ENCODE data around the gene EEF1G. TPM values are rescaled to one million over a fixed set of nuclear protein-coding genes. Genes with fewer than 3 reads are reported as not detected.
A peak's percentile ranks its signal among the peaks of the same experiment; 100 is the strongest.

EEF1G gene
- total and polyA plus RNA-seq, 2 of the 13 experiments (the other 11 are each of a cell fraction or from before 2014, with no cell fraction given) = 1,787 to 2,144 TPM

DNA sequence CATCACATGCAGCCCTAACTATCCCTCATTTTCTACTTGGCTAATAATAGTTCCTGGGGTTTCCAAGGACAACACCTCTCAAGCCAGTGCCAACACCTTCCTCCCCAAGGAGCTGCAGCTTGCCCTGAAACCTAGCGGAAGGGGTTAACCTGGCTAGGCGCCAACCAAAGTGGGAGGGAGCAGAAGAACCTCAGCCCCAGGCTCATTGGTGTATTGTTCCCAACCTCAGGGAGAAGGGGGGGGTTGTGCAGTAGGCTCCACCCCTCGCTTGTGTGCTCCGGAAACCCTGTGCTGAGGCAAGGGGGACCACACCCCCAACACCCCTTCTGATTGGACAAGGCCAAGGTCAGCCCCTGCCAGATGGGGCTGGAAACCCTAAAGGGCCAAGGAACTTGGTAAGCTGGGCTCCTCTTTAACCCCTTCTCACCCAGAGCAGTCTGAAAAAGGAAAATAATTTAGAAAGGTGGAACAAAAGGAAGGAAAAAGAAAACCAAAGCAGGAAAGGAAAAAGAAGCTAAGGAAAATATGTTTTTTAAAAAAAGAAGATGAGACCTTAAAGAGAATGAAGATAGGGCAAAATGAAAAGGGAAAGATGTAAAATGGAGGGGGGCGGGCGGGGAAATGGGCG, 25.5 kb upstream of the EEF1G start (continued):
- TF ChIP-seq, protein P1, sequence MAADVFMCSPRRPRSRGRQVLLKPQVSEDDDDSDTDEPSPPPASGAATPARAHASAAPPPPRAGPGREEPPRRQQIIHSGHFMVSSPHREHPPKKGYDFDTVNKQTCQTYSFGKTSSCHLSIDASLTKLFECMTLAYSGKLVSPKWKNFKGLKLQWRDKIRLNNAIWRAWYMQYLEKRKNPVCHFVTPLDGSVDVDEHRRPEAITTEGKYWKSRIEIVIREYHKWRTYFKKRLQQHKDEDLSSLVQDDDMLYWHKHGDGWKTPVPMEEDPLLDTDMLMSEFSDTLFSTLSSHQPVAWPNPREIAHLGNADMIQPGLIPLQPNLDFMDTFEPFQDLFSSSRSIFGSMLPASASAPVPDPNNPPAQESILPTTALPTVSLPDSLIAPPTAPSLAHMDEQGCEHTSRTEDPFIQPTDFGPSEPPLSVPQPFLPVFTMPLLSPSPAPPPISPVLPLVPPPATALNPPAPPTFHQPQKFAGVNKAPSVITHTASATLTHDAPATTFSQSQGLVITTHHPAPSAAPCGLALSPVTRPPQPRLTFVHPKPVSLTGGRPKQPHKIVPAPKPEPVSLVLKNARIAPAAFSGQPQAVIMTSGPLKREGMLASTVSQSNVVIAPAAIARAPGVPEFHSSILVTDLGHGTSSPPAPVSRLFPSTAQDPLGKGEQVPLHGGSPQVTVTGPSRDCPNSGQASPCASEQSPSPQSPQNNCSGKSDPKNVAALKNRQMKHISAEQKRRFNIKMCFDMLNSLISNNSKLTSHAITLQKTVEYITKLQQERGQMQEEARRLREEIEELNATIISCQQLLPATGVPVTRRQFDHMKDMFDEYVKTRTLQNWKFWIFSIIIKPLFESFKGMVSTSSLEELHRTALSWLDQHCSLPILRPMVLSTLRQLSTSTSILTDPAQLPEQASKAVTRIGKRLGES (CRISPR knock-in tag; IDR thresholded peaks at IDR 0.05; ENCODE audit: borderline replicate concordance) = no peak
- no peak for TF ChIP-seq ZNF703 (CRISPR knock-in tag; IDR thresholded peaks at IDR 0.05; ENCODE audit: borderline replicate concordance)
- no peak for TF ChIP-seq ZNF12 (CRISPR knock-in tag; IDR thresholded peaks at IDR 0.05)
- TF ChIP-seq ZNF839 (CRISPR knock-in tag; IDR thresholded peaks at IDR 0.05; ENCODE audit: borderline replicate concordance) = no peak
- peak; percentile 55 for TF ChIP-seq GABPA (IDR thresholded peaks at IDR 0.05; ENCODE audit: low read depth, low read length)
- peak; percentile 87 for TF ChIP-seq GABPA (CRISPR knock-in tag; IDR thresholded peaks at IDR 0.05; ENCODE audit: low read depth)
- TF ChIP-seq, protein P2, sequence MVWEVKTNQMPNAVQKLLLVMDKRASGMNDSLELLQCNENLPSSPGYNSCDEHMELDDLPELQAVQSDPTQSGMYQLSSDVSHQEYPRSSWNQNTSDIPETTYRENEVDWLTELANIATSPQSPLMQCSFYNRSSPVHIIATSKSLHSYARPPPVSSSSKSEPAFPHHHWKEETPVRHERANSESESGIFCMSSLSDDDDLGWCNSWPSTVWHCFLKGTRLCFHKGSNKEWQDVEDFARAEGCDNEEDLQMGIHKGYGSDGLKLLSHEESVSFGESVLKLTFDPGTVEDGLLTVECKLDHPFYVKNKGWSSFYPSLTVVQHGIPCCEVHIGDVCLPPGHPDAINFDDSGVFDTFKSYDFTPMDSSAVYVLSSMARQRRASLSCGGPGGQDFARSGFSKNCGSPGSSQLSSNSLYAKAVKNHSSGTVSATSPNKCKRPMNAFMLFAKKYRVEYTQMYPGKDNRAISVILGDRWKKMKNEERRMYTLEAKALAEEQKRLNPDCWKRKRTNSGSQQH (CRISPR knock-in tag; IDR thresholded peaks at IDR 0.05; ENCODE audit: low read depth) = 0 out of 2 replicates have a peak, but pooled peaks have one; percentile 48
- TF ChIP-seq ZNF33B (CRISPR knock-in tag; IDR thresholded peaks at IDR 0.05) = no peak
- peak; percentile 43; the same call in 1 of the 2 replicates for TF ChIP-seq HHEX (CRISPR knock-in tag; IDR thresholded peaks at IDR 0.05)
- TF ChIP-seq ZNF780A (CRISPR knock-in tag; IDR thresholded peaks at IDR 0.05) = no peak
- TF ChIP-seq TRAFD1 (CRISPR knock-in tag; IDR thresholded peaks at IDR 0.05; ENCODE audit: borderline replicate concordance) = no peak
- no peak for TF ChIP-seq ZNF232 (CRISPR knock-in tag; IDR thresholded peaks at IDR 0.05; ENCODE audit: borderline replicate concordance)
- TF ChIP-seq ZNF451 (CRISPR knock-in tag; IDR thresholded peaks at IDR 0.05) = no peak
- peak; percentile 87 for TF ChIP-seq GABPB1 (CRISPR knock-in tag; IDR thresholded peaks at IDR 0.05)
- no peak for TF ChIP-seq ARHGAP35 (CRISPR knock-in tag; IDR thresholded peaks at IDR 0.05; ENCODE audit: borderline replicate concordance)
- TF ChIP-seq HOXA5 (CRISPR knock-in tag; IDR thresholded peaks at IDR 0.05) = peak; percentile 51; the same call in 1 of the 2 replicates
- TF ChIP-seq ZBTB7B (CRISPR knock-in tag; IDR thresholded peaks at IDR 0.05) = 0 out of 2 replicates have a peak, but pooled peaks have one; percentile 7
- TF ChIP-seq KMT2B (CRISPR knock-in tag; IDR thresholded peaks at IDR 0.05) = no peak
- no peak for TF ChIP-seq ZNF713 (CRISPR knock-in tag; IDR thresholded peaks at IDR 0.05)
- TF ChIP-seq TBL1XR1 (IDR thresholded peaks at IDR 0.05; ENCODE audit: borderline replicate concordance, low read length, partially characterized antibody) = peak; percentile 42
- TF ChIP-seq MED8 (CRISPR knock-in tag; IDR thresholded peaks at IDR 0.05; ENCODE audit: insufficient replicate concordance) = no peak
- no peak for TF ChIP-seq TSC22D2 (CRISPR knock-in tag; IDR thresholded peaks at IDR 0.05; ENCODE audit: borderline replicate concordance)
- TF ChIP-seq SMC3 (IDR thresholded peaks at IDR 0.05; ENCODE audit: low read length) = no peak
- TF ChIP-seq NR1H2 (CRISPR knock-in tag; IDR thresholded peaks at IDR 0.05; ENCODE audit: borderline replicate concordance, low read depth) = no peak
- TF ChIP-seq, protein P3, sequence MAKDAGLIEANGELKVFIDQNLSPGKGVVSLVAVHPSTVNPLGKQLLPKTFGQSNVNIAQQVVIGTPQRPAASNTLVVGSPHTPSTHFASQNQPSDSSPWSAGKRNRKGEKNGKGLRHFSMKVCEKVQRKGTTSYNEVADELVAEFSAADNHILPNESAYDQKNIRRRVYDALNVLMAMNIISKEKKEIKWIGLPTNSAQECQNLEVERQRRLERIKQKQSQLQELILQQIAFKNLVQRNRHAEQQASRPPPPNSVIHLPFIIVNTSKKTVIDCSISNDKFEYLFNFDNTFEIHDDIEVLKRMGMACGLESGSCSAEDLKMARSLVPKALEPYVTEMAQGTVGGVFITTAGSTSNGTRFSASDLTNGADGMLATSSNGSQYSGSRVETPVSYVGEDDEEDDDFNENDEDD (CRISPR knock-in tag; IDR thresholded peaks at IDR 0.05; ENCODE audit: borderline replicate concordance) = no peak

Measured in HepG2 (cell line).